Measurements from ENCODE around the gene UVRAG. TPM values are rescaled to one million over a fixed set of nuclear protein-coding genes. Genes with fewer than 3 reads are reported as not detected.
A peak's percentile ranks its signal among the peaks of the same experiment; 100 is the strongest.

UVRAG gene
- total RNA-seq, 1 donor from 2014 or later: 20.7 TPM

GRCh38 chr11:75919525-75919924 lies 104.5 kb downstream of the UVRAG start:
- Mint-ChIP-seq H3K9me3 (peaks cover 6% of the 10 kb centered on the region), H3K27me3 (no peaks in the 10 kb centered on the region), H3K27ac (peak overlapping the region; percentile 45), H3K4me3 (no peak overlapping the region), H3K36me3 (peaks cover 10% of the 10 kb centered on the region), H3K4me1 (ENCODE audit: unreplicated experiment) (peaks cover 6% of the 10 kb centered on the region)
- DNase-seq (ENCODE audit: extremely low spot score, unreplicated experiment): no peak
- TF ChIP-seq, protein P1, sequence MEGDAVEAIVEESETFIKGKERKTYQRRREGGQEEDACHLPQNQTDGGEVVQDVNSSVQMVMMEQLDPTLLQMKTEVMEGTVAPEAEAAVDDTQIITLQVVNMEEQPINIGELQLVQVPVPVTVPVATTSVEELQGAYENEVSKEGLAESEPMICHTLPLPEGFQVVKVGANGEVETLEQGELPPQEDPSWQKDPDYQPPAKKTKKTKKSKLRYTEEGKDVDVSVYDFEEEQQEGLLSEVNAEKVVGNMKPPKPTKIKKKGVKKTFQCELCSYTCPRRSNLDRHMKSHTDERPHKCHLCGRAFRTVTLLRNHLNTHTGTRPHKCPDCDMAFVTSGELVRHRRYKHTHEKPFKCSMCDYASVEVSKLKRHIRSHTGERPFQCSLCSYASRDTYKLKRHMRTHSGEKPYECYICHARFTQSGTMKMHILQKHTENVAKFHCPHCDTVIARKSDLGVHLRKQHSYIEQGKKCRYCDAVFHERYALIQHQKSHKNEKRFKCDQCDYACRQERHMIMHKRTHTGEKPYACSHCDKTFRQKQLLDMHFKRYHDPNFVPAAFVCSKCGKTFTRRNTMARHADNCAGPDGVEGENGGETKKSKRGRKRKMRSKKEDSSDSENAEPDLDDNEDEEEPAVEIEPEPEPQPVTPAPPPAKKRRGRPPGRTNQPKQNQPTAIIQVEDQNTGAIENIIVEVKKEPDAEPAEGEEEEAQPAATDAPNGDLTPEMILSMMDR (conservative IDR thresholded peaks at IDR 0.05): no peak

- Mint-ChIP-seq H3K27me3 (no peaks in the 10 kb centered on the region), H3K4me3 (no peak overlapping the region), H3K4me1 (ENCODE audit: unreplicated experiment) (peaks cover 14% of the 10 kb centered on the region), H3K27ac (no peak overlapping the region), H3K9me3 (peaks cover 6% of the 10 kb centered on the region), H3K36me3 (peaks cover 10% of the 10 kb centered on the region)
- DNase-seq (ENCODE audit: extremely low spot score, unreplicated experiment): no peak
- TF ChIP-seq, protein P1 (conservative IDR thresholded peaks at IDR 0.05): no peak
Measured at GRCh38 chr11:75920848-75921247, 105.8 kb downstream of the UVRAG start.

DNA sequence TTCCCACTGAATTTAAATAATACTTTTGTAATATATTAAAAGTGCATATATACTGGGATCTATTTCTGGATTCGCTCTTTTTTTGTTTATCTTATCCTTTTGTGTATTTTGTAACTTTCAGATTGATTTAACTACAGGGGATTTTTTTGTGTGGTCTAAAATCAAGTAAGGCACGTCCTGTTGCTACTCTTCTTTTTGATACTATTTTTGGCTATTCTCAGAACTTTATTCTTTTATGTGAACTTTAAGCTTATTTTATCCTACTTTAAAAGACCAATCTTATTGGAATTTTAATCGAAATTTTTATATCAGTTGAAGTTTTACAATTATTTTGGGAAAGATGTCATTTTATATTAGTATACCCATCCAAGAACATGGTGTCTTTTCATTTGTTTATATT lies 106.8 kb downstream of the UVRAG start:
- H3K36me3 Mint-ChIP-seq: peaks cover 7% of the 10 kb centered on the region
- H3K9me3 Mint-ChIP-seq: peaks cover 6% of the 10 kb centered on the region
- TF ChIP-seq, protein P1 (conservative IDR thresholded peaks at IDR 0.05): no peak
- no peak for DNase-seq (ENCODE audit: extremely low spot score, unreplicated experiment)
- H3K27ac Mint-ChIP-seq: no peak overlapping the region
- no peak overlapping the region for H3K4me3 Mint-ChIP-seq
- peaks cover 14% of the 10 kb centered on the region for H3K4me1 Mint-ChIP-seq (ENCODE audit: unreplicated experiment)
- no peaks in the 10 kb centered on the region for H3K27me3 Mint-ChIP-seq

- H3K27ac Mint-ChIP-seq: no peak overlapping the region
- no peak for DNase-seq (ENCODE audit: extremely low spot score, unreplicated experiment)
- H3K4me1 Mint-ChIP-seq (ENCODE audit: unreplicated experiment): peaks cover 8% of the 10 kb centered on the region
- H3K36me3 Mint-ChIP-seq: peaks cover 4% of the 10 kb centered on the region
- TF ChIP-seq, protein P1 (conservative IDR thresholded peaks at IDR 0.05): no peak
- H3K27me3 Mint-ChIP-seq: no peaks in the 10 kb centered on the region
- no peaks in the 10 kb centered on the region for H3K9me3 Mint-ChIP-seq
- H3K4me3 Mint-ChIP-seq: no peak overlapping the region
Measured at GRCh38 chr11:75924966-75925784, 110.2 kb downstream of the UVRAG start.

GRCh38 chr11:75925785-75926164 lies 110.8 kb downstream of the UVRAG start:
- H3K4me3 Mint-ChIP-seq: no peak overlapping the region
- DNase-seq (ENCODE audit: extremely low spot score, unreplicated experiment): no peak
- peaks cover 8% of the 10 kb centered on the region for H3K4me1 Mint-ChIP-seq (ENCODE audit: unreplicated experiment)
- TF ChIP-seq, protein P1 (conservative IDR thresholded peaks at IDR 0.05): no peak
- no peak overlapping the region for H3K27ac Mint-ChIP-seq
- H3K36me3 Mint-ChIP-seq: peaks cover 4% of the 10 kb centered on the region
- no peaks in the 10 kb centered on the region for H3K9me3 Mint-ChIP-seq
- no peaks in the 10 kb centered on the region for H3K27me3 Mint-ChIP-seq
